Subcutaneous abdominal adipose tissue (tissue), 5 donors: ENCODE data around the gene FYN.

Experiments
- H3K27ac ChIP-seq: one replicate; pipeline ENCODE4 v1.7.0; 2013; ENCODE audit warnings: low read depth, mild to moderate bottlenecking, inconsistent platforms, low read length, moderate library complexity
- H3K27me3 ChIP-seq, 5 donors: one replicate each; pipeline ENCODE4 v1.7.0; 2013; ENCODE audit warnings: low read length in 5 of 5, inconsistent platforms in 1 of 5; ENCODE audit not compliant: control insufficient read depth in 5 of 5, insufficient read depth in 4 of 5
- H3K36me3 ChIP-seq, 5 donors: one replicate each; pipeline ENCODE4 v1.7.0; 2013; ENCODE audit warnings: low read length in 5 of 5; ENCODE audit not compliant: control insufficient read depth in 5 of 5, insufficient read depth in 5 of 5
- H3K4me1 ChIP-seq, 5 donors: one replicate each; pipeline ENCODE4 v1.7.0; 2013; ENCODE audit warnings: low read length in 5 of 5, mild to moderate bottlenecking in 3 of 5, moderate library complexity in 1 of 5; ENCODE audit not compliant: control insufficient read depth in 5 of 5, insufficient read depth in 5 of 5
- H3K4me3 ChIP-seq, 5 donors: one replicate each; pipeline ENCODE4 v1.7.0; 2013; ENCODE audit warnings: low read length in 5 of 5, low read depth in 1 of 5
- H3K9ac ChIP-seq, 5 donors: one replicate each; pipeline ENCODE4 v1.7.0; 2013; ENCODE audit warnings: low read length in 5 of 5, mild to moderate bottlenecking in 4 of 5, moderate library complexity in 3 of 5
- H3K9me3 ChIP-seq, 5 donors: one replicate each; pipeline ENCODE4 v1.7.0; 2013; ENCODE audit warnings: low read length in 5 of 5; ENCODE audit not compliant: control insufficient read depth in 5 of 5
- donor health status: healthy.
- donor health status: healthy.
- donor health status: healthy.
- donor health status: healthy.
- donor health status: healthy.

FYN gene

DNA sequence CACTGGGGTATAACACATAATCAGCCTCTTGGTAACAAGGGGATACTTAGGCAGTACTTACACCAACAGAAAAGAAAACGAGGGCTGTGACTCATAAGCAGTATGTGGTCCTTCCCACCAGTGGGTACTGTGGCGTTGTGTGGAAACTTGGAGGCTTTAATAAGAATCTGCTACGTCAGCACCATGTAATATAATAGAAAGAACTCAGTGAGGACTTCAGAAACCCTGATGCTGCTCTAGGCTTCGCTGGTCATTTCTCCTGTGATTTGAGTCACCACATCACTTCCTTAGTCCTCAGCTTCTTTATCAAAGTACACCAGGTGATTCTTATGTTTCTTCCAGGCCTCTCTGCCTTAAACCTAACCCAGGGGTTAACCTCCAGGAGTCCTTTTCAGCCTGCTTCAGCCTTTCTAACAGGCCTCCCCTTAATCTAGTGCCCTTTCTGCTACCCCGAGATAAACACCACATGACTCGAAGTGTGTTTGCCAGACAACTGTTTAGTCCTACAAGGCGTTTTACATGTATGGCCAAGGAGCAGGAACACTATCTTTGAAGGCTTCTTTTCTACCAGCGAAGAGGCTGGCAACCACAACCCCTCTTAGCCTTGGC is 68.5 kb downstream of the FYN start:
- H3K36me3 ChIP-seq = peaks cover 0 to 5% (median 3%) of the 10 kb centered on the region in 5 donors
- H3K4me3 ChIP-seq = no peak overlapping the region
- no peaks in the 10 kb centered on the region for H3K9me3 ChIP-seq
- no peaks in the 10 kb centered on the region for H3K27me3 ChIP-seq
- no peak overlapping the region for H3K9ac ChIP-seq
- peaks cover 7 to 50% (median 28%) of the 10 kb centered on the region in 5 donors for H3K4me1 ChIP-seq
- H3K27ac ChIP-seq = no peak overlapping the region

DNA sequence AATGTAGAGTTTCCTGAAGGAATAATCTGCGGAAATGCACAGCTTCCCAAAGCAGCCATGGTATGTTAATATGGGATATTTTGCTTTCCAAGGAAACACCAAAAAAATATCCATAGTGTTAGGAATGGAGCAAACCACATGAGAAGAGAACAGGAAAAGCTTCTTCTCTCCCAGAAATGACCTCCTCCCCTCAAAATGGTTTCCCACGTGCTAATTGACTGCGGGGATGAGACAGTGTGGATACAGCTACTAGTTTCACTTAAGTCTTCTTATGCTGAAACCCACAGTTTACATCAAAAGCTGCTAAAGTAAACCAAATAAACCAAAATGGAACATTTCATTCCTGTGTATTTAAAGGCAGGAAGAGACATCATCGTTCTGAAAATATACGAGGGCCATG is 69.4 kb downstream of the FYN start:
- no peak overlapping the region for H3K9ac ChIP-seq

DNA sequence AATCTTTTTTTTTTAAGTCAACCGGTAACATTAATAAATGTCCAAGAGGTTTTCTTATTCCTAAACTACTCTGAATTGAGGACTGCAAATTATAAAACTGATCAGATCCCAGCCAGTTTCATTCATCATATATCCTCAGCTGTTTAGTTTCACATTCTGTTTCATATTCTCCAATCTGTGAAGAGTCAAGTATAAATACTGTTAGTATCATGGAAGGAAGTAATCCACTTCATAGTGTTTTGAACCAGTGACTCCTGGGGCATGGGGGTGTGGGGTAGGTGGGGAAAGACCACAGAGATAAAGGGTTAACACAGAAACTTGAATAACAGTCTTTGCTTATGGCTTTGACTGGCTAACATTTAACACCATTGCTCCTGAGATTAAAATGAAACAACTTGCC is 69.9 kb downstream of the FYN start:
- no peaks in the 10 kb centered on the region for H3K27me3 ChIP-seq
- peak overlapping the region; percentile 74 for H3K27ac ChIP-seq
- no peaks in the 10 kb centered on the region for H3K9me3 ChIP-seq
- H3K4me3 ChIP-seq = peak overlapping the region in 1 of 5 donors; percentile 14
- H3K36me3 ChIP-seq = peaks cover 0 to 3% (median 2%) of the 10 kb centered on the region in 5 donors
- peaks cover 7 to 63% (median 37%) of the 10 kb centered on the region in 5 donors for H3K4me1 ChIP-seq
- no peak overlapping the region for H3K9ac ChIP-seq

More for the DNA sequence above, 69.4 kb downstream of the FYN start:
- Histone ChIP-seq H3K36me3 (peaks cover 0 to 5% (median 2%) of the 10 kb centered on the region in 5 donors), H3K27me3 (no peaks in the 10 kb centered on the region), H3K4me1 (peaks cover 7 to 59% (median 32%) of the 10 kb centered on the region in 5 donors), H3K27ac (peak overlapping the region; percentile 74), H3K9me3 (no peaks in the 10 kb centered on the region), H3K4me3 (peak overlapping the region in 3 of 5 donors; percentile 3 to 16 (median 14))

- Histone ChIP-seq H3K9ac (no peak overlapping the region), H3K27ac (peak overlapping the region; percentile 74), H3K9me3 (no peaks in the 10 kb centered on the region), H3K36me3 (peaks cover 0 to 3% (median 0%) of the 10 kb centered on the region in 5 donors), H3K4me3 (no peak overlapping the region), H3K4me1 (peaks cover 7 to 68% (median 40%) of the 10 kb centered on the region in 5 donors), H3K27me3 (no peaks in the 10 kb centered on the region)
Observed at GRCh38 chr6:111802720-111803330, 70.4 kb downstream of the FYN start.

GRCh38 chr6:111802015-111802414 is 71.2 kb downstream of the FYN start:
- Histone ChIP-seq H3K36me3 (peaks cover 0 to 2% (median 0%) of the 10 kb centered on the region in 5 donors), H3K27ac (no peak overlapping the region), H3K9ac (no peak overlapping the region), H3K4me1 (peaks cover 7 to 68% (median 40%) of the 10 kb centered on the region in 5 donors), H3K4me3 (no peak overlapping the region), H3K27me3 (no peaks in the 10 kb centered on the region), H3K9me3 (no peaks in the 10 kb centered on the region)

- no peak overlapping the region for H3K4me3 ChIP-seq
- no peak overlapping the region for H3K9ac ChIP-seq
- H3K4me1 ChIP-seq = peaks cover 6 to 57% (median 32%) of the 10 kb centered on the region in 5 donors
- no peaks in the 10 kb centered on the region for H3K27me3 ChIP-seq
- no peak overlapping the region for H3K27ac ChIP-seq
- H3K9me3 ChIP-seq = no peaks in the 10 kb centered on the region
- H3K36me3 ChIP-seq = no peaks in the 10 kb centered on the region
Observed at GRCh38 chr6:111800821-111801220, 72.4 kb downstream of the FYN start.

- no peaks in the 10 kb centered on the region for H3K27me3 ChIP-seq
- H3K9me3 ChIP-seq = no peaks in the 10 kb centered on the region
- H3K4me1 ChIP-seq = peaks cover 6 to 51% (median 30%) of the 10 kb centered on the region in 5 donors
Observed at GRCh38 chr6:111800259-111800765, 72.9 kb downstream of the FYN start.

GRCh38 chr6:111799576-111800258 is 73.5 kb downstream of the FYN start:
- Histone ChIP-seq H3K27ac (peak overlapping the region; percentile 34), H3K4me1 (peaks cover 4 to 50% (median 27%) of the 10 kb centered on the region in 5 donors), H3K9me3 (no peaks in the 10 kb centered on the region), H3K9ac (no peak overlapping the region), H3K36me3 (no peaks in the 10 kb centered on the region), H3K27me3 (no peaks in the 10 kb centered on the region), H3K4me3 (no peak overlapping the region)

More at GRCh38 chr6:111800259-111800765, 72.9 kb downstream of the FYN start:
- H3K27ac ChIP-seq = no peak overlapping the region
- H3K36me3 ChIP-seq = no peaks in the 10 kb centered on the region
- H3K4me3 ChIP-seq = no peak overlapping the region
- no peak overlapping the region for H3K9ac ChIP-seq

GRCh38 chr6:111798281-111798725 is 74.9 kb downstream of the FYN start:
- H3K27ac ChIP-seq = peak overlapping the region; percentile 34
- no peaks in the 10 kb centered on the region for H3K36me3 ChIP-seq
- no peaks in the 10 kb centered on the region for H3K27me3 ChIP-seq
- no peak overlapping the region for H3K4me3 ChIP-seq
- H3K9ac ChIP-seq = peak overlapping the region in 1 of 5 donors; percentile 20
- H3K4me1 ChIP-seq = peaks cover 3 to 49% (median 26%) of the 10 kb centered on the region in 5 donors
- H3K9me3 ChIP-seq = no peaks in the 10 kb centered on the region
